Activated T-helper 1 cell treated with anti-CD3 and anti-CD28 coated beads, Interleukin-2, amount 50 U/mL, for 16 hours (primary cell): ENCODE data around the gene MVB12B.
A peak's percentile ranks its signal among the peaks of the same experiment; 100 is the strongest.

ENCODE experiments used
- DNase-seq, 2 donors: peaks; one replicate each; pipeline ENCODE4 v3.0.0-alpha.2; 2020; ENCODE audit warnings: low read depth in 1 of 2, low spot score in 1 of 2

Gene MVB12B

GRCh38 chr9:126500600-126501382 lies 174.2 kb downstream of the MVB12B start:
- DNase-seq: peak; percentile 44 to 55

GRCh38 chr9:126501383-126502331 lies 175.0 kb downstream of the MVB12B start:
- no peak for DNase-seq

- no peak for DNase-seq
Observed at GRCh38 chr9:126502417-126503332, 176.0 kb downstream of the MVB12B start.

- no peak for DNase-seq
Observed at GRCh38 chr9:126503333-126504085, 176.9 kb downstream of the MVB12B start.

- no peak for DNase-seq
Observed at GRCh38 chr9:126504086-126504976, 177.7 kb downstream of the MVB12B start.

GRCh38 chr9:126504977-126505455 lies 178.4 kb downstream of the MVB12B start:
- DNase-seq: no peak

GRCh38 chr9:126505697-126506346 lies 179.2 kb downstream of the MVB12B start:
- DNase-seq: no peak

- DNase-seq: no peak
Observed at GRCh38 chr9:126506361-126507317, 180.0 kb downstream of the MVB12B start.

- no peak for DNase-seq
Observed at GRCh38 chr9:126507318-126508109, 180.9 kb downstream of the MVB12B start.

GRCh38 chr9:126508171-126508591 lies 181.6 kb downstream of the MVB12B start:
- no peak for DNase-seq

GRCh38 chr9:126508928-126509327 lies 182.3 kb downstream of the MVB12B start:
- no peak for DNase-seq

GRCh38 chr9:126509718-126510117 lies 183.1 kb downstream of the MVB12B start:
- no peak for DNase-seq

GRCh38 chr9:126510564-126510963 lies 183.9 kb downstream of the MVB12B start:
- DNase-seq: no peak

- DNase-seq: no peak
Observed at GRCh38 chr9:126511411-126511810, 184.8 kb downstream of the MVB12B start.

- DNase-seq: no peak
Observed at GRCh38 chr9:126513159-126514036, 186.8 kb downstream of the MVB12B start.
